Measurements from ENCODE around the gene NT5C3B. TPM values are rescaled to one million over a fixed set of nuclear protein-coding genes. Genes with fewer than 3 reads are reported as not detected.
A peak's percentile ranks its signal among the peaks of the same experiment; 100 is the strongest.

Gene NT5C3B
- total RNA-seq, 1 experiment from 2014 or later: 78.8 TPM

- Histone ChIP-seq H3K9me3 (ENCODE audit: low read length) (no peaks in the 10 kb centered on the region), H4K20me1 (ENCODE audit: low read length) (peaks cover 8% of the 10 kb centered on the region), H3K4me1 (ENCODE audit: insufficient read depth, low read length) (peaks cover 57% of the 10 kb centered on the region), H2AFZ (ENCODE audit: low read length) (no peak overlapping the region), H3K4me3 (ENCODE audit: low read length) (no peak overlapping the region), H3K27ac (ENCODE audit: low read length) (peak overlapping the region; percentile 43), H3K9ac (ENCODE audit: low read length) (no peak overlapping the region), H3F3A (ENCODE audit: low read length, unreplicated experiment) (peaks cover 6% of the 10 kb centered on the region), H3K36me3 (ENCODE audit: low read depth, low read length) (peaks cover 14% of the 10 kb centered on the region), H3K27me3 (ENCODE audit: low read length) (no peaks in the 10 kb centered on the region), H3K9me2 (replicated peaks; ENCODE audit: low read length) (no peaks in the 10 kb centered on the region), H3K79me2 (ENCODE audit: low read length) (peaks cover 52% of the 10 kb centered on the region), H3K4me2 (ENCODE audit: low read length) (peak overlapping the region; percentile 22; the same call in 1 of the 2 replicates)
- no TSS peak for BruUV-seq (replicated peaks)
- CTCF ChIA-PET: no interaction called here
- ATAC-seq (no peak), DNase-seq (no peak)
- TF ChIP-seq EZH2 (IDR thresholded peaks at IDR 0.05; ENCODE audit: low read length, unreplicated experiment) (no peak), EZH2phosphoT487 (IDR thresholded peaks at IDR 0.05; ENCODE audit: borderline replicate concordance, low read length) (no peak)
- TF ChIP-seq, protein P1, sequence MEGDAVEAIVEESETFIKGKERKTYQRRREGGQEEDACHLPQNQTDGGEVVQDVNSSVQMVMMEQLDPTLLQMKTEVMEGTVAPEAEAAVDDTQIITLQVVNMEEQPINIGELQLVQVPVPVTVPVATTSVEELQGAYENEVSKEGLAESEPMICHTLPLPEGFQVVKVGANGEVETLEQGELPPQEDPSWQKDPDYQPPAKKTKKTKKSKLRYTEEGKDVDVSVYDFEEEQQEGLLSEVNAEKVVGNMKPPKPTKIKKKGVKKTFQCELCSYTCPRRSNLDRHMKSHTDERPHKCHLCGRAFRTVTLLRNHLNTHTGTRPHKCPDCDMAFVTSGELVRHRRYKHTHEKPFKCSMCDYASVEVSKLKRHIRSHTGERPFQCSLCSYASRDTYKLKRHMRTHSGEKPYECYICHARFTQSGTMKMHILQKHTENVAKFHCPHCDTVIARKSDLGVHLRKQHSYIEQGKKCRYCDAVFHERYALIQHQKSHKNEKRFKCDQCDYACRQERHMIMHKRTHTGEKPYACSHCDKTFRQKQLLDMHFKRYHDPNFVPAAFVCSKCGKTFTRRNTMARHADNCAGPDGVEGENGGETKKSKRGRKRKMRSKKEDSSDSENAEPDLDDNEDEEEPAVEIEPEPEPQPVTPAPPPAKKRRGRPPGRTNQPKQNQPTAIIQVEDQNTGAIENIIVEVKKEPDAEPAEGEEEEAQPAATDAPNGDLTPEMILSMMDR (conservative IDR thresholded peaks at IDR 0.05; ENCODE audit: low read depth, low read length): no peak
- intact Hi-C loops (cut with micrococcal nuclease): no loop called here
- POLR2A ChIA-PET (ENCODE audit: unreplicated experiment): interaction anchor here (0.5 kb wide), 1 partner anchor 11 kb away, joined by 4 read pairs; the partner anchor contains the start of gene JUP
These were observed 60.4 kb downstream of the NT5C3B start for GRCh38 chr17:41775394-41776226.

Other genes with a start within 250 kb of the NT5C3B start
- 0.15 TPM in 1 of 2 replicates, not detected in the other for gene KRT14, start 249.3 kb downstream of the NT5C3B start, total RNA-seq (2014; rRNA removed)
- 42.6 and 53.1 TPM in 2 replicates for gene KRT16, start 223.5 kb downstream of the NT5C3B start, total RNA-seq (2014; rRNA removed)
- 92.1 and 115 TPM in 2 replicates for gene KRT17, start 211.7 kb downstream of the NT5C3B start, total RNA-seq (2014; rRNA removed)
- gene EIF1, start 147.3 kb downstream of the NT5C3B start, total RNA-seq (2014; rRNA removed): 88.7 and 95.9 TPM in 2 replicates
- not detected in 2 replicates for gene GAST, start 123.9 kb downstream of the NT5C3B start, total RNA-seq (2014; rRNA removed)
- gene HAP1, start 101.6 kb downstream of the NT5C3B start, total RNA-seq (2014; rRNA removed): 1.2 and 1.4 TPM in 2 replicates
- gene JUP, start 49.5 kb downstream of the NT5C3B start, total RNA-seq (2014; rRNA removed): 132 and 168 TPM in 2 replicates
- gene P3H4, start 24.3 kb downstream of the NT5C3B start, total RNA-seq (2014; rRNA removed): 29.6 and 35.1 TPM in 2 replicates
- 63.4 and 69.8 TPM in 2 replicates for gene FKBP10, start 23.2 kb downstream of the NT5C3B start, total RNA-seq (2014; rRNA removed)
- gene KLHL10, start 1.6 kb upstream of the NT5C3B start, total RNA-seq (2014; rRNA removed): not detected in 2 replicates
- 16.5 and 19.9 TPM in 2 replicates for gene KLHL11, start 29.2 kb upstream of the NT5C3B start, total RNA-seq (2014; rRNA removed)
- gene ACLY, start 82.7 kb upstream of the NT5C3B start, total RNA-seq (2014; rRNA removed): 110 and 114 TPM in 2 replicates
- 0.15 and 0.98 TPM in 2 replicates for gene ODAD4, start 94.4 kb upstream of the NT5C3B start, total RNA-seq (2014; rRNA removed)
- 75.4 and 91.6 TPM in 2 replicates for gene CNP, start 130.6 kb upstream of the NT5C3B start, total RNA-seq (2014; rRNA removed)
- gene DNAJC7, start 181.2 kb upstream of the NT5C3B start, total RNA-seq (2014; rRNA removed): 60.1 and 76.3 TPM in 2 replicates
- gene NKIRAS2, start 183.9 kb upstream of the NT5C3B start, total RNA-seq (2014; rRNA removed): 39.4 and 46.6 TPM in 2 replicates
- 0.62 and 1.8 TPM in 2 replicates for gene C17orf113, start 214.4 kb upstream of the NT5C3B start, total RNA-seq (2014; rRNA removed)